GM13976 (cell line): ENCODE results near the gene ANKRD31.

Source experiments
- DNase-seq: peaks from one replicate; pipeline ENCODE4 v3.0.0; 2012; ENCODE audit warnings: low spot score
- in situ Hi-C: fragments of 300-500 bp; cut with MboI; formaldehyde crosslinking; loops from one replicate; pipeline ENCODE4 v1.12.0; 2022; ENCODE audit warnings: low sequenced_read_pairs, mixed read lengths, inconsistent platforms; ENCODE audit not compliant: unreplicated experiment
- TF ChIP-seq, protein P1 (sequence below): IDR thresholded peaks from 2 replicates; pipeline ENCODE4 v1.5.1; 2012; ENCODE audit warnings: borderline replicate concordance, mild to moderate bottlenecking; ENCODE audit not compliant: insufficient read depth; ENCODE audit errors: extremely low read depth, missing control alignments, control extremely low read depth

The ANKRD31 gene

DNA sequence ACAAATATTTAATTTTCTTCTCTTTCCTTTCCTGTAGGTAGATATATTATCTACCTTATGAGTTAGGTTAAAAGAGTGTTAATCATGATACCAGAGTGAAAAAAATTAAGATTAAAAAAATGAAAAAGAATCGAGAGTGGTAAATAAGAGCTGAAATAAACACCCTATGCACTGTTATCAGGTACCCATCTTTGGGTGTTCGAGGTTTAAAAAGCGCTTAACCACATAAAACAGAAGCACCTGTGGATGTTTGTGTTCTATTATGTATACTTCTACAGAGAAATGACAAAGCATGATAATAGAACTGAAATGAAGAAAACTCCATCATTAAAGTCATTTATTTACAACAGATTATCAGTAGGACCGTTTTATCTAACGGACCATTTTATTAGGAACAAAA lies 158.7 kb downstream of the ANKRD31 start:
- no peak for DNase-seq
- in situ Hi-C loops = no loop called here
- TF ChIP-seq, protein P1, sequence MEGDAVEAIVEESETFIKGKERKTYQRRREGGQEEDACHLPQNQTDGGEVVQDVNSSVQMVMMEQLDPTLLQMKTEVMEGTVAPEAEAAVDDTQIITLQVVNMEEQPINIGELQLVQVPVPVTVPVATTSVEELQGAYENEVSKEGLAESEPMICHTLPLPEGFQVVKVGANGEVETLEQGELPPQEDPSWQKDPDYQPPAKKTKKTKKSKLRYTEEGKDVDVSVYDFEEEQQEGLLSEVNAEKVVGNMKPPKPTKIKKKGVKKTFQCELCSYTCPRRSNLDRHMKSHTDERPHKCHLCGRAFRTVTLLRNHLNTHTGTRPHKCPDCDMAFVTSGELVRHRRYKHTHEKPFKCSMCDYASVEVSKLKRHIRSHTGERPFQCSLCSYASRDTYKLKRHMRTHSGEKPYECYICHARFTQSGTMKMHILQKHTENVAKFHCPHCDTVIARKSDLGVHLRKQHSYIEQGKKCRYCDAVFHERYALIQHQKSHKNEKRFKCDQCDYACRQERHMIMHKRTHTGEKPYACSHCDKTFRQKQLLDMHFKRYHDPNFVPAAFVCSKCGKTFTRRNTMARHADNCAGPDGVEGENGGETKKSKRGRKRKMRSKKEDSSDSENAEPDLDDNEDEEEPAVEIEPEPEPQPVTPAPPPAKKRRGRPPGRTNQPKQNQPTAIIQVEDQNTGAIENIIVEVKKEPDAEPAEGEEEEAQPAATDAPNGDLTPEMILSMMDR = no peak

DNA sequence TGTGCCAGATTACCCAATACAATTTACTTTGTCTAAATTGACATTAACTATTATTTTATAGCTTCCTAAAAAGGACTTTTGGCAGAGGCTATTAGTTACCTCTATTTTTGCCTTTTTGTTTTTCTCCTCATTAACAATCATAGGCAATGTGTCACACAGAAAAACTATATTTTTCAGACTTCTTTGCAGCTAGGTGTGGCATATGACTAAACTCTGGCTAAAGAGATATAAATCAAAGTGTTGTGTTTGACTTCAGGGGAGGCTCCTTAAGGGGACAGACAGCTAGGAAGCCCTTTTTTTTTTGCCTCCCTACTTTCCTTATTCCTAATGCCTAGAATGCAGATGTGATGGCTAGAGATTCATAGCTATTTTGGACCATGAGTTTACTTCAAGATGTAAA lies 164.6 kb downstream of the ANKRD31 start:
- in situ Hi-C loops = no loop called here
- DNase-seq = no peak
- TF ChIP-seq, protein P1 = no peak

DNA sequence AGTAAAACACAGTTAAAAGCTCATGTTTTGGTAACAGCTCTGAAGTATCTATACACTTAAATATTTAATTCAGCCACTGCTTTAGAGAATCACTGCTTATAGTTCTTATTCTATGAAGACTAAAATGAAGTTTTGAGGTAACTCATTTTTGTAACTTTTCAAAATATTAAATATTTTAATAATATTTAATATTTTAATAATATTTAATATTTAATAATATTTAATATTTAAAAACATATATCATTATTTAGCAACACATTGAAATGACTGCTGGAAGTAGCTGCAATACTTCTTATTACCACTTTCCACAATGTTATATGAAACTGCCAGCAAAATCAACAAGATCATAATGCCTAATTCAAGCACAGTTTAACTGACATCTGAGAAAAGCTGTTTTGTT lies 165.6 kb downstream of the ANKRD31 start:
- TF ChIP-seq, protein P1 = no peak
- DNase-seq = no peak
- in situ Hi-C loops = no loop called here

DNA sequence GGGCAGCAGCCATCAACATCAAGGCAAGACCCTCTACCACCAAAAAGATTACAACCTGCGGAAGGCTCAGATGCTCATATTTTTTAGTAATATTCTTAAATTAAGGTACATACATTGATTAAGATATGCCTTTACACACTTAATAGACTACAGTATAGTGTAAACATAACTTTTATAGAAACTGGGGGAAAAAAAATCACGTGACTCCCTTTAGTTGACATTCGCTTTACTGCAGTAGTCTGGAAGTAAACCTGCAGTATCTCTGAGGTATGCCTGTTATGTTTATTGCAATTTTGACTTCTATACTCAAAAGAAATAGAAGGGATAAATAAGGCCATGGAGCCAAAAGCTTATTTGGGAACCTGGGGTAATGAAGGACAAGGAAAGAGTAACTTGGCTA lies 169.2 kb downstream of the ANKRD31 start:
- in situ Hi-C loops = no loop called here
- TF ChIP-seq, protein P1 = no peak
- DNase-seq = no peak

DNA sequence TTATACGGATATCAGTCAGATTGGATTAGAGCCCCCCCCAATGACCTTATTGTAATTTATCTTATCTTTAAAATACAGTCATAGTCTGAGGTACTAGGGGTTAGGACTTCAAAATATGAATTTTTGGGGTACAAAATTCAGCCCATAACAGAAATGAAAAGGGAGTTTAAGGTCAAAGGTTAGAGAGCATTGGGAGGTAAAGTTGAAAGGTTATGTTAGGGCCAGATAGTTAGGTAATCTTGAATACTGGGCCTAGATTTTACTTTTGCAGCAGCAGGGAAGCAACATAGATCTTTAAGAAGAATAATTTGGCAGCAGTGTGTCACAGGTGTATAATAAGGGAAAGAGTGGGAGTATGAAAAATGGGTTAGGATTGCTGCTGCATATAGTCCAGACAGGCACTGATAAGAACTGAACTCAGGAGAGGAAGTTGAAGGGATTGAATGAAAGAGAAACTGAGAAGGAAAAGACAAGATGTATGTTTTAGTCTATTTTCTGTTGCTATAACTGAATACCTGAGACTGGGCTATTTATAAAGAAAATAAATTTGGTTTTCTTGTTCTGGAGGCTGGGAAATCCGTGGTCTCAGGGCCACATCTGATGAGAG lies 173.7 kb downstream of the ANKRD31 start:
- no peak for DNase-seq
- TF ChIP-seq, protein P1 = no peak
- in situ Hi-C loops = no loop called here

DNA sequence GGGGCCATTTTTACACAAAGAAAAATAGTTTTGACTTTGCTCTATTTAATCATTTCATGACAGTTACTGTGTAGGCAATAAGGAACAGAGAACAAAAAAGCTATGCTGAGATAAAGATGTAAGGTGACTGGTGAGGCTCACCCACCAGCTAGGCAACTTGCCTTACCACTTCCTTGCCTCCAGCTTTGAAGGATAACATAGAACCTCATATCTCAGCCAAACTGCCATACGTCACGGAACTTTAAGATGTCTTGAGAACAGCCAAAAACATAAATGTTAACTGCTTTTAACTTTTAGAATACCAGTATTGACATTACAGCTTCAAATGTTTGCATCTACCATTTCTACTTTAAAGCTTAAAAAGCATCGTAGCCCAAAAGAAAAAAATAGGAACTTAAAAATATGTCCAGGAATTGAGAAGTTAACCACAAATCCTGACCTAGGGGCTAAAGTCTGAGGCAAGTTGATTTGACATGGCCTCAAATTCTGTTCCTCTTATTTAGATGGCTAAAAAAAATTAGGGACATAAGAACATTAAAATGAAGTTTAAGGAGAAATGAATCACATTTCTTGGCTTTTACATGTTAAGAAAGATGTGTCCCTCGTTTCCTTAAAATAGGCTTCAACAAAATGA lies 176.6 kb downstream of the ANKRD31 start:
- DNase-seq = no peak
- TF ChIP-seq, protein P1 = no peak
- in situ Hi-C loops = no loop called here
